Activated T-helper 2 cell treated with anti-CD3 and anti-CD28 coated beads, Interferon-gamma antibody, Interleukin-2, Interleukin-4, amounts not matched to agents 10 μg/mL and 5 μg/mL and 100 μg/mL, durations not matched to agents 14 hours and 24 hours and 36 hours (primary cell): Measurements from ENCODE around the gene FAM120B. TPM values are rescaled to one million over a fixed set of nuclear protein-coding genes. Genes with fewer than 3 reads are reported as not detected.

Source experiments
- DNase-seq: peaks from one replicate; pipeline ENCODE4 v3.0.0; 2021; ENCODE audit warnings: low spot score
- H3K27ac Mint-ChIP-seq: one replicate; pipeline ENCODE4 v1.8.0; 2021; ENCODE audit warnings: mixed read lengths
- H3K27me3 Mint-ChIP-seq: one replicate; pipeline ENCODE4 v1.8.0; 2021; ENCODE audit warnings: low read depth, mixed read lengths
- H3K36me3 Mint-ChIP-seq: one replicate; pipeline ENCODE4 v1.8.0; 2021; ENCODE audit warnings: low read depth, mixed read lengths
- H3K4me1 Mint-ChIP-seq: one replicate; pipeline ENCODE4 v1.8.0; 2021; ENCODE audit warnings: low read depth, mixed read lengths
- H3K4me3 Mint-ChIP-seq: one replicate; pipeline ENCODE4 v1.8.0; 2021; ENCODE audit warnings: low read depth, mild to moderate bottlenecking, moderate library complexity, mixed read lengths
- H3K9me3 Mint-ChIP-seq: one replicate; pipeline ENCODE4 v1.8.0; 2021; ENCODE audit warnings: mixed read lengths
- intact Hi-C: fragments of 100-400 bp; cut with micrococcal nuclease; formaldehyde crosslinking; loops from one replicate; pipeline ENCODE4 v1.15.1; 2023
- total RNA-seq: library from RNA; stranded (reverse); gene quantifications from 2 replicates; pipeline ENCODE4 v1.2.3, GENCODE V29; 2022

FAM120B gene
- total RNA-seq, 1 donor from 2014 or later = 21.8 TPM

GRCh38 chr6:170439366-170440361 is 133.1 kb downstream of the FAM120B start:
- intact Hi-C loops = no loop called here
- H3K27me3 Mint-ChIP-seq = peaks cover 2% of the 10 kb centered on the region
- peaks cover 5% of the 10 kb centered on the region for H3K9me3 Mint-ChIP-seq
- no peaks in the 10 kb centered on the region for H3K4me1 Mint-ChIP-seq
- DNase-seq = no peak
- H3K27ac Mint-ChIP-seq = no peak overlapping the region
- no peaks in the 10 kb centered on the region for H3K36me3 Mint-ChIP-seq
- no peak overlapping the region for H3K4me3 Mint-ChIP-seq

GRCh38 chr6:170440437-170440836 is 133.9 kb downstream of the FAM120B start:
- peaks cover 5% of the 10 kb centered on the region for H3K9me3 Mint-ChIP-seq
- DNase-seq = no peak
- H3K36me3 Mint-ChIP-seq = no peaks in the 10 kb centered on the region
- intact Hi-C loops = no loop called here
- H3K4me3 Mint-ChIP-seq = no peak overlapping the region
- no peaks in the 10 kb centered on the region for H3K4me1 Mint-ChIP-seq
- H3K27me3 Mint-ChIP-seq = peaks cover 2% of the 10 kb centered on the region
- no peak overlapping the region for H3K27ac Mint-ChIP-seq

GRCh38 chr6:170441316-170441715 is 134.8 kb downstream of the FAM120B start:
- peaks cover 2% of the 10 kb centered on the region for H3K27me3 Mint-ChIP-seq
- H3K9me3 Mint-ChIP-seq = peaks cover 3% of the 10 kb centered on the region
- no peak overlapping the region for H3K4me3 Mint-ChIP-seq
- no peaks in the 10 kb centered on the region for H3K36me3 Mint-ChIP-seq
- no peaks in the 10 kb centered on the region for H3K4me1 Mint-ChIP-seq
- no peak for DNase-seq
- H3K27ac Mint-ChIP-seq = no peak overlapping the region
- intact Hi-C loops = no loop called here

GRCh38 chr6:170442596-170442995 is 136.0 kb downstream of the FAM120B start:
- Mint-ChIP-seq H3K27ac (no peak overlapping the region), H3K9me3 (no peaks in the 10 kb centered on the region), H3K27me3 (no peaks in the 10 kb centered on the region), H3K36me3 (no peaks in the 10 kb centered on the region), H3K4me3 (no peak overlapping the region), H3K4me1 (no peaks in the 10 kb centered on the region)
- intact Hi-C loops = no loop called here
- DNase-seq = no peak

GRCh38 chr6:170443151-170443662 is 136.6 kb downstream of the FAM120B start:
- H3K27ac Mint-ChIP-seq = no peak overlapping the region
- DNase-seq = no peak
- intact Hi-C loops = no loop called here
- H3K4me1 Mint-ChIP-seq = no peaks in the 10 kb centered on the region
- no peaks in the 10 kb centered on the region for H3K36me3 Mint-ChIP-seq
- H3K27me3 Mint-ChIP-seq = no peaks in the 10 kb centered on the region
- H3K9me3 Mint-ChIP-seq = no peaks in the 10 kb centered on the region
- H3K4me3 Mint-ChIP-seq = no peak overlapping the region

- intact Hi-C loops = no loop called here
- Mint-ChIP-seq H3K4me3 (no peak overlapping the region), H3K4me1 (no peaks in the 10 kb centered on the region), H3K27me3 (no peaks in the 10 kb centered on the region), H3K27ac (no peak overlapping the region), H3K36me3 (no peaks in the 10 kb centered on the region), H3K9me3 (no peaks in the 10 kb centered on the region)
- no peak for DNase-seq
These were observed 137.6 kb downstream of the FAM120B start for GRCh38 chr6:170444056-170444591.

- no peaks in the 10 kb centered on the region for H3K4me1 Mint-ChIP-seq
- H3K4me3 Mint-ChIP-seq = no peak overlapping the region
- no peaks in the 10 kb centered on the region for H3K36me3 Mint-ChIP-seq
- no peaks in the 10 kb centered on the region for H3K27me3 Mint-ChIP-seq
- no peak overlapping the region for H3K27ac Mint-ChIP-seq
- H3K9me3 Mint-ChIP-seq = no peaks in the 10 kb centered on the region
- intact Hi-C loops = no loop called here
- no peak for DNase-seq
These were observed 138.3 kb downstream of the FAM120B start for GRCh38 chr6:170444811-170445211.

- Mint-ChIP-seq H3K4me1 (no peaks in the 10 kb centered on the region), H3K9me3 (no peaks in the 10 kb centered on the region), H3K27ac (no peak overlapping the region), H3K36me3 (no peaks in the 10 kb centered on the region), H3K27me3 (no peaks in the 10 kb centered on the region), H3K4me3 (no peak overlapping the region)
- intact Hi-C loops = no loop called here
- DNase-seq = no peak
These were observed 138.9 kb downstream of the FAM120B start for GRCh38 chr6:170445487-170445886.

GRCh38 chr6:170445971-170446370 is 139.4 kb downstream of the FAM120B start:
- intact Hi-C loops = no loop called here
- no peak overlapping the region for H3K4me3 Mint-ChIP-seq
- H3K9me3 Mint-ChIP-seq = no peaks in the 10 kb centered on the region
- no peaks in the 10 kb centered on the region for H3K36me3 Mint-ChIP-seq
- no peak overlapping the region for H3K27ac Mint-ChIP-seq
- no peak for DNase-seq
- no peaks in the 10 kb centered on the region for H3K4me1 Mint-ChIP-seq
- no peaks in the 10 kb centered on the region for H3K27me3 Mint-ChIP-seq

GRCh38 chr6:170446841-170447560 is 140.4 kb downstream of the FAM120B start:
- DNase-seq = no peak
- intact Hi-C loops = no loop called here
- Mint-ChIP-seq H3K27me3 (no peaks in the 10 kb centered on the region), H3K9me3 (no peaks in the 10 kb centered on the region), H3K27ac (no peak overlapping the region), H3K36me3 (no peaks in the 10 kb centered on the region), H3K4me1 (no peaks in the 10 kb centered on the region), H3K4me3 (no peak overlapping the region)

- Mint-ChIP-seq H3K27ac (no peak overlapping the region), H3K27me3 (no peaks in the 10 kb centered on the region), H3K4me3 (no peak overlapping the region), H3K4me1 (no peaks in the 10 kb centered on the region), H3K9me3 (no peaks in the 10 kb centered on the region), H3K36me3 (no peaks in the 10 kb centered on the region)
- no peak for DNase-seq
- intact Hi-C loops = no loop called here
These were observed 141.0 kb downstream of the FAM120B start for GRCh38 chr6:170447561-170447930.

GRCh38 chr6:170448317-170448716 is 141.8 kb downstream of the FAM120B start:
- H3K4me1 Mint-ChIP-seq = no peaks in the 10 kb centered on the region
- H3K27me3 Mint-ChIP-seq = no peaks in the 10 kb centered on the region
- H3K36me3 Mint-ChIP-seq = no peaks in the 10 kb centered on the region
- no peak overlapping the region for H3K4me3 Mint-ChIP-seq
- intact Hi-C loops = no loop called here
- DNase-seq = no peak
- H3K9me3 Mint-ChIP-seq = no peaks in the 10 kb centered on the region
- no peak overlapping the region for H3K27ac Mint-ChIP-seq
